NCI-H2081 (cell line): ENCODE data around the gene TUBA4A.
A peak's percentile ranks its signal among the peaks of the same experiment; 100 is the strongest.

ENCODE experiments used
- DNase-seq, 2 experiments: peaks; one replicate each; lab custom pipeline; 2025; lab: John Stamatoyannopoulos, UW

Gene TUBA4A

GRCh38 chr2:219286436-219287115 is 32.9 kb upstream of the TUBA4A start:
- DNase-seq, result no peak

DNA sequence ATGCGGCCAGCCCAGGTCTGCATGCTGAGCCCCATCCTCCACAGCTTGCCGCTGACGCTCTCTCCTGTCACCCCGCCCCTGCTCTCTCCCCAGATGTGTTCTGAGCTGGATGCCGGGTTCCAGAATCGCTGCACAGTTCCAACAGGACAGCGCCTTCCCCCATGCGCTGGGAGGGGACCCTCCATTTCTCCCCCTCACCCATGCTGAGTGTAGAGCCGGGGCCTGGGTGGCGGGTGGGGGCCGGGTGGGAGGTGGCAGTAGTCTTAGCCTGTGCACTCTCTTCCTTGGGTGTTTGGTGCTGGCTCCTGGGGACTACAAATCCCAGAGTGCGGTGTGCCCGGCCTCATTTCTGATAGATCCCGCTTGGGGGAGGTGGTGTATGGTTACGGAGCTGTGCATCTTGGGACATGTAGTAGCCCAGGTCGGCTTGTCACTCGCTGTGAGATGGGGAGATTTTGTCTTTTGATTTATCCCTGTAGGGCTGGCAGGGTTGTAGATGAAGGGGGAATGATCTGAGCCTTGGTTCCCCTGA is 32.2 kb upstream of the TUBA4A start:
- DNase-seq, result no peak

DNA sequence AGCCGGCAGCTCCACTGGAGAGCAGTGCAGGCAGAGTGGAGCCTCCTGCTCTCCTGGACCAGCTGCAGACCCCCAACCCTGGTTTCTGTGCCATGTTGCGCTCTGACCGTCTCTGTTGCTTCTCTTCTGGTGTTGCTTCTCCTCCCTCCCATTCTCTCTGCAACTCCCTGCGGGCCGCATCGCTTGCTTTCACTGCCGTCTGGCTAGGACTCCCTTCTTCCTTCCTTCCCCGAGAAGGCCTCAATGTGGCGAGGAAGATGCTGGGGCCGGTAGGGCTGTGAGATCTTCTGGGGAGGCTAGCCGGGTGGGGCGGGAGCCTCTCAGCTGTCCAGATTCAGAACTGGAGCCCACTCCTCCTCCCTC is 31.6 kb upstream of the TUBA4A start:
- DNase-seq, result no peak

GRCh38 chr2:219284501-219285372 is 31.0 kb upstream of the TUBA4A start:
- no peak for DNase-seq

DNA sequence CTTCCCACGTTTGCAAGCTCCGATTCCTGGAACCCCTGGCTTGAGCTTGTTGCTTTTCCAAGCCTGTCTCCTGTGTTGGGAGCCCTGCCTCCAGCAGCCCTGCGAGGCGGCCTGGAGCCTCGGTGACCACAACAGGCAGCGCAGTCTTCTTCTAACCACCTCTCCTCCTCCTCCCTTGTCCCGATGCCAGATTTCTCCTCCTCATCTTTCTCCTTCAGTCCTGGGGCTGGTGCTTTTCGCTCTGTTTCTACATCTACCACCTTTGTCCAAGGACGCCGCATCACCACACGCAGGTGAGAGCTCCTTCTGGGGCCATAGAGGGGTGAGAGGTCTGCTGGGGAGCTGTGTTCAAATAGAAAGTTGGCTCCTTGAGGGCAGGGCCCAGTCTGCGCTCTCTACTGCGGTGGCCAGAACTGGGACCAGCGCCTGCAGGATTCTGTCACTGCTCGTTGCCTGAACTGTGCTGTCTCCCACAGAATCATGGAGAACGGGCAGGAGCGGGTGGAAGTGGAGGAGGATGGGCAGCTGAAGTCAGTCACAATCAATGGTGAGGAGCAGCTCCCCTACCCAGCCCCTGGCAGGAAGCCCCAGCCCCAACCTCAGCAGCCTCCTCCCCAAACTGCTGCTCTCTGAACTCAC is 29.3 kb upstream of the TUBA4A start:
- no peak for DNase-seq

DNA sequence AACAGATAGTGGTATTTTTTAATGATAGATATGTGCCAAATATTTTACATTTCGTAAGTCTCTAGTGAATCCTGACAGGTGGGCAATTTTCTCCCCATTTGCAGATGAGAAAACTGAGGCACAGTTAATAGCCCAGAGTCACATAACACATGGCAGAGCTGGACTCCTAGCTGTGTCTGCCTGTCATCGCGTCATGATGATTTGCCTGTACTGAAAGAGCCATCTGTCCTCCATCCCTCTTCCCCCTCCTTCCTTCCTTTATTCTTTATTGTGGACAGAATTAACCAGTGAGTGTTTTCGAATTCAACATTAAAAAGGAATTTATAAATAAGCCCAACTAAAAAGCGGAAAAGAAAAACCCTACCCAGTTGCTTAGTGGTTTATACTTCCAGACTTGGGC is 28.7 kb upstream of the TUBA4A start:
- no peak for DNase-seq

DNA sequence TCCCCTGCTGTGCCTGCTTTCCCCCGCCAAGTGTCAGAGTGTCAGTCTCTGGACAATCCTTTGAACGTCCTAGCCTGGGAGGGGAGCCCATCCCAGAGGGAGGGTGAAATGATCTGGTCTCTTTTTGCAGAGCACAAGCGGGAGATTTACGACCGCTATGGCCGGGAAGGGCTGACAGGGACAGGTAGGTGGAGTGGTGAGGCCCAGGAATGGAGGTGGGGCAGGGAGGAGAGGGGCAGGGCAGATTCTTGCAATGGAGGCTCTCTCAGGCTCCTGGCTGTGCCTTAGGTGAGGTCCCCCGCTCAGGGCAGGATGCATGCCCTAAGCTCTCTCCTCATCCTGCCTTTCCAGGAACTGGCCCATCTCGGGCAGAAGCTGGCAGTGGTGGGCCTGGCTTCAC is 27.9 kb upstream of the TUBA4A start:
- no peak for DNase-seq

DNA sequence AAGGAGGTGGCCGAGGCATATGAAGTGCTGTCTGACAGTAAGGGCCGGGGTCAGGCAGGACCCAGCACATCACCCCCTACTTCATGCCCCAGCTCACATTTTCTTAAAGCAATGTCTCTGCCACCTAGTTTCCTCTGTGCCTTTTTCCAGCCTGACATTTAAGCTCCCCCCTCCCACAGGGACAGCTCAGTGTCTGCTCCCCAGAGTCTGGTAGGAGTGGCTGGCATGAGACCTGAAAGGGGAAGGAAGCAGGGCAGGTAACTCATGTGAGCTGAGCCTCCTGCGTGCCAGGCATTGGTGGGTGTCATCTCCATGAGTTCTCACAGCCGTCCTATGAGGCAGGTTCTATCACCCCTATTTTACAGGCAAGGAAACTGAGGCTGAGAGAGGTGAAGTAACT is 26.9 kb upstream of the TUBA4A start:
- no peak for DNase-seq

DNA sequence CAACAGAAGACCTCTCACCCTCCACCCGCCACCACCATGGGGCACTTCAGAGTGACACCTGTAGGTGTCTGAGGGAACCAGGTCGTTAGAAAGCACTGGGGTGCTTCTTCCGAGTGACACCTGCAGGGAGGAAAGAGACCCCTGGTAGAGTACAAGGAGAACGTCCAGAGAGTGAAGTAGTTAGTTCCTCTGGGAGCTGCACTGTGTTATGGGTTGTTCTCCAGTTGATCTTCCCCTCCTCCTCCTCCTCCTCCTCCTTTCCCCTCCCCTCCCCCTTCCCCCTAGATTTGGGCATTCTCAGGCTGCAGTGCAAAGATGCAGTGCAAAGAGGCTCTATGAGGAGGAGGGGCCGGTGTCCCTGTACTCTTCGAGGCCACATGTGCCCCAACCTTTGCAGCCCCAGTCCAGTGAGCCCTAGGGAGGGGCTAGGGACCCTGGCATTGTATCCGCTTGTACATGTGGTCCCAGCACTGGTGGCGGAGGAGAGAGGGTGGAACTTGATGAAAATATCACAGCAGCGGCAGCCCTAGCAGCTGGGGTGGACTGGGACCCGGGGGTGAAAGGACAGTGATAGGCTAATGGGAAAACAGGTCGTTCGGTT is 26.3 kb upstream of the TUBA4A start:
- DNase-seq, result no peak

- peak; percentile 97 for DNase-seq
Observed at GRCh38 chr2:219279151-219279915, 25.6 kb upstream of the TUBA4A start, which contains the start of gene DNAJB2. DNAJB2 (plus strand) TSS chr2:219279366; CDS start chr2:219279834, 468 bp downstream.

GRCh38 chr2:219278655-219279150 is 25.0 kb upstream of the TUBA4A start:
- no peak for DNase-seq

- DNase-seq, result peak; percentile 70 to 71
Observed at GRCh38 chr2:219277703-219278654, 24.3 kb upstream of the TUBA4A start.

DNA sequence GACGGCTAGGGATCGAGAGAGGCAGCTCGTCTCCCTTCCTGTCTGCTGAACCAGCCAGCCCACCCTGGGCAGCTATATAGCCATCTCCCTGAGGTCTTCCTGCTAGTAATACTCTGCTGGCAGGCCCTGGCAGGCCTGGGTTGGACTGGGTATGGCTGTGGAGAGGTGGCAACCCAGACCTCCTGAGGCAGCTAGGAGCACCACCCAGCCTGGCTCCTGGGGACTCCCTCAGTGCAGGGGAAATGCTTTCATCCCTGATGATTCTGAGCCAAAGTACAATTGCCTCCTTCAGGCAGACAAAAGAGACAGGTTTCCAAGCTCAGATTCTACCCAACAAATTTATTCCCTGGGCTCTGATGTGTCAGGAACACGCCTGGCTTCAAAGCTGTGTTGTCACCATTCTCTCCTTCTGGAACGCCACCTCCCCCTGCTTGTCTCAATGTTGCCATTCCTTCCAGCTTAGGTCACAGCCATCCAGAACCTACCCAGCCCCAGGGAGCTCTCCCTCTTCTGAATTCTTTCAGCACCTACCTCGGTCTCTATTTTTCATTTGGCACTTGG is 20.7 kb upstream of the TUBA4A start:
- no peak for DNase-seq

DNA sequence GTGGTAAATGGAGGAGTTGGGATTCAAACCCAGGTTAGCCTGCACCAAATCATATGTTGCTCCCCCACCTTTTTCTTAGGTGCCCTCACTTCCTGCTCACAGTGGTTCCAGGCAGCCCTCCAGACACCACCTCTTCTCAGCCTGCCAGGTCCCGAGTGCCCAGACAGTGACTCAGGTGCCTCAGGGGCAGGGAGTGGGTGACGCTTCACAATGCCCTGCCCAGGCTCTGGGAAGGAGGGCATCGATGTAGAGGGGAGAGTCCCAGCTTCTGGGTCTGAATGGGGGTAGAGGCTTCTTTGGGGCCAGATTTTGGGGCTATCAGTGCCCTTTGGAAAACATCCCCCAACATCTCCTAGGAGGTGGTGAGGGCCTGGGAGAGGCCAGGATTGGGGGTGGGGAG is 20.2 kb upstream of the TUBA4A start:
- DNase-seq, result no peak

GRCh38 chr2:219272995-219273394 is 19.3 kb upstream of the TUBA4A start:
- DNase-seq, result no peak

- DNase-seq, result no peak
Observed at GRCh38 chr2:219272356-219272755, 18.6 kb upstream of the TUBA4A start.

DNA sequence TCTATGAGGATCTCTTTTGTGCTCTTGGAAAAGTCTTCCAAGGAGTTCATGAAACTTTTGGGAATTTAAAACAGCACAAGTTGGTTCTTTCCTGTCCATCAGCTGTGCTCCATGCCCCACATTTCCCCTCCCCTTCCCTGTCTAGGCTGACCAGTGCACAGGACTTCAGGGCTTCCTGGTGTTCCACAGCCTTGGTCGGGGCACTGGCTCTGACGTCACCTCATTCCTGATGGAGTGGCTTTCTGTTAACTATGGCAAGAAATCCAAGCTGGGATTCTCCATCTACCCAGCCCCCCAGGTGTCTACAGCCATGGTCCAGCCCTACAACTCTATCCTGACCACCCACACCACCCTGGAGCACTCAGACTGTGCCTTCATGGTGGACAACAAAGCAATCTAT is 17.3 kb upstream of the TUBA4A start:
- DNase-seq, result no peak

GRCh38 chr2:219270055-219270372 is 16.3 kb upstream of the TUBA4A start:
- no peak for DNase-seq

GRCh38 chr2:219269362-219270054 is 15.8 kb upstream of the TUBA4A start:
- DNase-seq, result no peak
